HEK293 (cell line): ENCODE measurements around the gene UTP4.
A peak's percentile ranks its signal among the peaks of the same experiment; 100 is the strongest.

Experiments used
- CTCF ChIP-seq: fragments of 450-650 bp; formaldehyde crosslinking; IDR thresholded peaks from 2 replicates; pipeline ENCODE4 v1.5.1; 2016; ENCODE audit warnings: missing biosample characterization, missing genetic modification characterization
- PRDM4 ChIP-seq: fragments of 450-650 bp; formaldehyde crosslinking; IDR thresholded peaks from 2 replicates; pipeline ENCODE4 v1.5.1; 2017; ENCODE audit warnings: missing biosample characterization, missing genetic modification characterization
- SP2 ChIP-seq: fragments of 450-650 bp; formaldehyde crosslinking; IDR thresholded peaks from 2 replicates; pipeline ENCODE4 v1.5.1; 2016; ENCODE audit warnings: missing biosample characterization, missing genetic modification characterization
- YY1 ChIP-seq: fragments of 450-650 bp; formaldehyde crosslinking; IDR thresholded peaks from 2 replicates; pipeline ENCODE4 v1.5.1; 2018; ENCODE audit warnings: missing biosample characterization, missing genetic modification characterization
- ZBTB21 ChIP-seq: fragments of 450-650 bp; formaldehyde crosslinking; IDR thresholded peaks from 2 replicates; pipeline ENCODE4 v1.5.1; 2017; ENCODE audit warnings: missing biosample characterization, missing genetic modification characterization
- ZBTB7A ChIP-seq: fragments of 450-650 bp; formaldehyde crosslinking; IDR thresholded peaks from 2 replicates; pipeline ENCODE4 v1.5.1; 2016; ENCODE audit warnings: low read depth, missing biosample characterization, missing genetic modification characterization
- ZNF175 ChIP-seq: fragments of 450-650 bp; formaldehyde crosslinking; IDR thresholded peaks from 2 replicates; pipeline ENCODE4 v1.5.1; 2016; ENCODE audit warnings: missing biosample characterization, missing genetic modification characterization
- ZNF274 ChIP-seq, 2 experiments: fragments of 200-500 bp in 1 of 2; fragments of 450-650 bp in 1 of 2; sonication (Bioruptor generic) in 1 of 2; formaldehyde crosslinking in 1 of 2; IDR thresholded peaks; 2 replicates each; pipeline versions ENCODE4 v1.5.1 to v1.6.1; 2014 to 2016; ENCODE audit warnings: borderline replicate concordance in 1 of 2, inconsistent platforms in 1 of 2, low read length in 1 of 2, missing biosample characterization in 1 of 2, missing genetic modification characterization in 1 of 2
- ZNF449 ChIP-seq: fragments of 450-650 bp; formaldehyde crosslinking; IDR thresholded peaks from 2 replicates; pipeline ENCODE4 v1.5.1; 2017; ENCODE audit warnings: missing biosample characterization, mild to moderate bottlenecking, missing genetic modification characterization, moderate library complexity
- ZSCAN23 ChIP-seq: fragments of 450-650 bp; formaldehyde crosslinking; IDR thresholded peaks from 2 replicates; pipeline ENCODE4 v1.5.1; 2016; ENCODE audit warnings: missing biosample characterization, missing genetic modification characterization

GRCh38 chr16:69186642-69187445, 54.4 kb downstream of the UTP4 start, which contains the start of gene SNTB2:
- TF ChIP-seq ZBTB21 (tag by site-specific recombination) (no peak), PRDM4 (tag by site-specific recombination) (no peak), CTCF (tag by site-specific recombination) (no peak), ZNF274 (IDR thresholded peaks at IDR 0.05; ENCODE audit: low read length) (no peak), ZNF274 (tag by site-specific recombination; IDR thresholded peaks at IDR 0.05; ENCODE audit: borderline replicate concordance) (no peak), YY1 (tag by site-specific recombination) (peak; percentile 44; the same call in 1 of the 2 replicates), SP2 (tag by site-specific recombination) (peak; percentile 74), ZNF449 (tag by site-specific recombination) (no peak), ZSCAN23 (tag by site-specific recombination) (no peak), ZBTB7A (tag by site-specific recombination) (no peak), ZNF175 (tag by site-specific recombination) (no peak)
